Lower leg skin (tissue), 3 donors: ENCODE data around the gene POU3F3.

Experiments used
- POLR2A ChIP-seq, 2 donors: fragments of 450-650 bp; IDR thresholded peaks; one replicate each; pipeline ENCODE4 v1.6.1; 2016 to 2017; ENCODE audit warnings: antibody characterized with exemption in 2 of 2, mild to moderate bottlenecking in 1 of 2, moderate library complexity in 1 of 2
- TF ChIP-seq, protein P1 (sequence below), 3 donors: fragments of 450-650 bp; IDR thresholded peaks; one replicate each; pipeline ENCODE4 v1.5.1; 2016; ENCODE audit warnings: antibody characterized with exemption in 3 of 3, mild to moderate bottlenecking in 3 of 3, moderate library complexity in 2 of 3

DNA sequence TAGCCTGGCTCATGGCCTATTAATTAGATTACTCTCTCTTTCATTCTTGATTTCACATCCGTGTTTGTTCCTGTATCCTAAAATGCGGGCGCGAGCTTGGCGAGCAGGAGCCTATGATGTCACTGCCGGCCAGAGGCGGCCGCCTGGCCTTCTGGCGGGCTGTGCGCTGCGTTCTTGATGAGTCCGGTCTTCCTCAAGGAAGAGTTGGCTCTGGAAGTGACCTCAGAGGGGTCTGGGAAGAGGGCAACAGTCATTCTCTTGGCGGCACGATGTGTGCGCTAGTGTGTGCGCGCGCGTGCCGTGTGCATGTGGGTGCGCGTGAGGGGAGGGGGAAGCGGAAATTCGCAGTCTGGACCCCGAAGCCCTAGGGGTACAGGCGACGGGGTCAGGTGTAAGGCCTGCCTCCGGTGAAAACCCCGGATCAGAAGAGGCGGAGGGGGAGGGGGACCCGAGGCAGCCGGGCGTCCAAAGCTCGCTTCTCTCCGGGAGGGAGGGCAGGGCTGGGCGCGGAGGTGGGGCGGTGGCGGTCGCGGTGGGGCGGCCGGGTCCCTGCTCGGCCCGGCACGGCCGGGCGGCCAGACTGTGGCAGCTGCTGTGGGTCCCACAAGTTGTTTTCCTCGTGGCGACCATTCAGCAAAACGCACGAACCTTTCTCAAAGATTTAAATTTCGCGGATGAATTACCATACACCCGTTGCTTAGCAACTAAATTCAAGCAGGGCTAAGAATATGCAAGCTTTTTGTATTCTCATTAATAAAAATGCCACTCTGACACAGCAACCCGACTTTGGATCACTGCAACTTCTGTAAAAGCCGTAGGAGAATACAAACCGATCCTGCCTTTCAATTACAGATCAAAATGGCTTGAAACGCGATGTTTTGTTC is 8.4 kb downstream of the POU3F3 start:
- TF ChIP-seq, protein P1, sequence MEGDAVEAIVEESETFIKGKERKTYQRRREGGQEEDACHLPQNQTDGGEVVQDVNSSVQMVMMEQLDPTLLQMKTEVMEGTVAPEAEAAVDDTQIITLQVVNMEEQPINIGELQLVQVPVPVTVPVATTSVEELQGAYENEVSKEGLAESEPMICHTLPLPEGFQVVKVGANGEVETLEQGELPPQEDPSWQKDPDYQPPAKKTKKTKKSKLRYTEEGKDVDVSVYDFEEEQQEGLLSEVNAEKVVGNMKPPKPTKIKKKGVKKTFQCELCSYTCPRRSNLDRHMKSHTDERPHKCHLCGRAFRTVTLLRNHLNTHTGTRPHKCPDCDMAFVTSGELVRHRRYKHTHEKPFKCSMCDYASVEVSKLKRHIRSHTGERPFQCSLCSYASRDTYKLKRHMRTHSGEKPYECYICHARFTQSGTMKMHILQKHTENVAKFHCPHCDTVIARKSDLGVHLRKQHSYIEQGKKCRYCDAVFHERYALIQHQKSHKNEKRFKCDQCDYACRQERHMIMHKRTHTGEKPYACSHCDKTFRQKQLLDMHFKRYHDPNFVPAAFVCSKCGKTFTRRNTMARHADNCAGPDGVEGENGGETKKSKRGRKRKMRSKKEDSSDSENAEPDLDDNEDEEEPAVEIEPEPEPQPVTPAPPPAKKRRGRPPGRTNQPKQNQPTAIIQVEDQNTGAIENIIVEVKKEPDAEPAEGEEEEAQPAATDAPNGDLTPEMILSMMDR (IDR thresholded peaks at IDR 0.05): no peak
- TF ChIP-seq POLR2A (IDR thresholded peaks at IDR 0.05): no peak
